ENCODE data around the gene ASIC4.

ASIC4 gene

DNA sequence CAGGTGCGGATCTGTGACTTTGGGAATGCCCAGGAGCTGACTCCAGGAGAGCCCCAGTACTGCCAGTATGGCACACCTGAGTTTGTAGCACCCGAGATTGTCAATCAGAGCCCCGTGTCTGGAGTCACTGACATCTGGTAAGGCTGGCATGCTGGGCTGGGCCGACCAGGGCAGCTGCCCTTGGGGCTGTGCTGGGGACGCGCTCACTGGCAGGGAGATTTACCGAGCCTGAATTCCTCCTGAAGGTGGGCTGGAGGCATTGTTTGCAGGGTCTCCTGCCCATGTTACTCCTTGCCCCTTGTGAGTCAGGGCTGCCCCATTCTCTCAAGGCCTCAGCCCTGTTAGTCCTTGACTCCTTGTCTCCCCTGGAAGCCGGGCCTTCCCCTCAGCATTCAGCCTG lies 34.3 kb upstream of the ASIC4 start:
- Histone ChIP-seq H3K4me2 (no peak overlapping the region), H3K4me3 (no peak overlapping the region), H3K27ac (no peak overlapping the region), H3K36me3 (no peaks in the 10 kb centered on the region), H3K4me1 (0 out of 2 replicates have a peak, but pooled peaks cover 6% of the 10 kb centered on the region), H3K9ac (no peak overlapping the region), H3K27me3 (peaks cover 29% of the 10 kb centered on the region), H3K9me3 (no peaks in the 10 kb centered on the region), H4K20me1 (peaks cover 27% of the 10 kb centered on the region; the same call in 1 of the 2 replicates)
- TF ChIP-seq Cebpa-rat (IDR thresholded peaks at IDR 0.05), result no peak

- TF ChIP-seq Cebpa-rat (IDR thresholded peaks at IDR 0.05), result no peak
These were observed 31.4 kb upstream of the ASIC4 start for GRCh38 chr2:219482674-219483405.

DNA sequence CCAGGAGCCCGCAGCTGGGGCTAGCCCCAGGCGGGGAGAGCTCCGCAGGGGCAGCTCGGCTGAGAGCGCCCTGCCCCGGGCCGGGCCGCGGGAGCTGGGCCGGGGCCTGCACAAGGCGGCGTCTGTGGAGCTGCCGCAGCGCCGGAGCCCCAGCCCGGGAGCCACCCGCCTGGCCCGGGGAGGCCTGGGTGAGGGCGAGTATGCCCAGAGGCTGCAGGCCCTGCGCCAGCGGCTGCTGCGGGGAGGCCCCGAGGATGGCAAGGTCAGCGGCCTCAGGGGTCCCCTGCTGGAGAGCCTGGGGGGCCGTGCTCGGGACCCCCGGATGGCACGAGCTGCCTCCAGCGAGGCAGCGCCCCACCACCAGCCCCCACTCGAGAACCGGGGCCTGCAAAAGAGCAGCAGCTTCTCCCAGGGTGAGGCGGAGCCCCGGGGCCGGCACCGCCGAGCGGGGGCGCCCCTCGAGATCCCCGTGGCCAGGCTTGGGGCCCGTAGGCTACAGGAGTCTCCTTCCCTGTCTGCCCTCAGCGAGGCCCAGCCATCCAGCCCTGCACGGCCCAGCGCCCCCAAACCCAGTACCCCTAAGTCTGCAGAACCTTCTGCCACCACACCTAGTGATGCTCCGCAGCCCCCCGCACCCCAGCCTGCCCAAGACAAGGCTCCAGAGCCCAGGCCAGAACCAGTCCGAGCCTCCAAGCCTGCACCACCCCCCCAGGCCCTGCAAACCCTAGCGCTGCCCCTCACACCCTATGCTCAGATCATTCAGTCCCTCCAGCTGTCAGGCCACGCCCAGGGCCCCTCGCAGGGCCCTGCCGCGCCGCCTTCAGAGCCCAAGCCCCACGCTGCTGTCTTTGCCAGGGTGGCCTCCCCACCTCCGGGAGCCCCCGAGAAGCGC lies 30.6 kb upstream of the ASIC4 start:
- Histone ChIP-seq H3K36me3 (no peaks in the 10 kb centered on the region), H3K4me1 (peaks cover 6% of the 10 kb centered on the region; the same call in 1 of the 2 replicates), H3K27me3 (peaks cover 47% of the 10 kb centered on the region), H3K9ac (no peak overlapping the region), H3K4me3 (no peak overlapping the region), H3K9me3 (no peaks in the 10 kb centered on the region), H3K27ac (no peak overlapping the region), H4K20me1 (peaks cover 36% of the 10 kb centered on the region; the same call in 1 of the 2 replicates), H3K4me2 (no peak overlapping the region)
- TF ChIP-seq Cebpa-rat (IDR thresholded peaks at IDR 0.05), result no peak

More at GRCh38 chr2:219482674-219483405, 31.4 kb upstream of the ASIC4 start:
- peaks cover 6% of the 10 kb centered on the region; the same call in 1 of the 2 replicates for H3K4me1 ChIP-seq
- no peak overlapping the region for H3K4me2 ChIP-seq
- H3K36me3 ChIP-seq, result no peaks in the 10 kb centered on the region
- no peak overlapping the region for H3K27ac ChIP-seq
- H3K27me3 ChIP-seq, result peaks cover 47% of the 10 kb centered on the region
- H4K20me1 ChIP-seq, result peaks cover 36% of the 10 kb centered on the region; the same call in 1 of the 2 replicates
- H3K9ac ChIP-seq, result no peak overlapping the region
- no peaks in the 10 kb centered on the region for H3K9me3 ChIP-seq
- no peak overlapping the region for H3K4me3 ChIP-seq

GRCh38 chr2:219484343-219485200 lies 29.7 kb upstream of the ASIC4 start:
- Histone ChIP-seq H3K36me3 (no peaks in the 10 kb centered on the region), H3K9ac (no peak overlapping the region), H3K4me2 (no peak overlapping the region), H4K20me1 (peaks cover 36% of the 10 kb centered on the region; the same call in 1 of the 2 replicates), H3K27ac (no peak overlapping the region), H3K27me3 (peaks cover 47% of the 10 kb centered on the region), H3K4me3 (no peak overlapping the region), H3K4me1 (peaks cover 6% of the 10 kb centered on the region; the same call in 1 of the 2 replicates), H3K9me3 (no peaks in the 10 kb centered on the region)
- TF ChIP-seq Cebpa-rat (IDR thresholded peaks at IDR 0.05), result no peak

GRCh38 chr2:219485201-219485580 lies 29.1 kb upstream of the ASIC4 start:
- Histone ChIP-seq H3K9me3 (no peaks in the 10 kb centered on the region), H3K27me3 (peaks cover 47% of the 10 kb centered on the region), H3K36me3 (no peaks in the 10 kb centered on the region), H3K4me2 (no peak overlapping the region), H3K27ac (no peak overlapping the region), H3K4me3 (no peak overlapping the region), H3K9ac (no peak overlapping the region), H3K4me1 (peaks cover 6% of the 10 kb centered on the region; the same call in 1 of the 2 replicates), H4K20me1 (peaks cover 36% of the 10 kb centered on the region; the same call in 1 of the 2 replicates)
- no peak for TF ChIP-seq Cebpa-rat (IDR thresholded peaks at IDR 0.05)

- H3K9ac ChIP-seq, result no peak overlapping the region
- H3K36me3 ChIP-seq, result no peaks in the 10 kb centered on the region
- H4K20me1 ChIP-seq, result peaks cover 36% of the 10 kb centered on the region; the same call in 1 of the 2 replicates
- H3K27me3 ChIP-seq, result peaks cover 47% of the 10 kb centered on the region
- peaks cover 6% of the 10 kb centered on the region; the same call in 1 of the 2 replicates for H3K4me1 ChIP-seq
- no peaks in the 10 kb centered on the region for H3K9me3 ChIP-seq
- TF ChIP-seq Cebpa-rat (IDR thresholded peaks at IDR 0.05), result no peak
- no peak overlapping the region for H3K4me3 ChIP-seq
- H3K27ac ChIP-seq, result no peak overlapping the region
- H3K4me2 ChIP-seq, result peak overlapping the region; percentile 12; the same call in 1 of the 2 replicates
These were observed 27.8 kb upstream of the ASIC4 start for GRCh38 chr2:219486380-219486959.

GRCh38 chr2:219488149-219488843 lies 26.0 kb upstream of the ASIC4 start:
- Histone ChIP-seq H3K27me3 (peaks cover 35% of the 10 kb centered on the region), H4K20me1 (peaks cover 25% of the 10 kb centered on the region; the same call in 1 of the 2 replicates), H3K9me3 (no peaks in the 10 kb centered on the region), H3K4me3 (no peak overlapping the region), H3K9ac (no peak overlapping the region), H3K4me2 (no peak overlapping the region), H3K36me3 (no peaks in the 10 kb centered on the region), H3K4me1 (peaks cover 6% of the 10 kb centered on the region; the same call in 1 of the 2 replicates), H3K27ac (no peak overlapping the region)
- no peak for TF ChIP-seq Cebpa-rat (IDR thresholded peaks at IDR 0.05)

- H3K27me3 ChIP-seq, result peaks cover 30% of the 10 kb centered on the region
These were observed 25.5 kb upstream of the ASIC4 start for GRCh38 chr2:219488844-219489194.

More at GRCh38 chr2:219488844-219489194, 25.5 kb upstream of the ASIC4 start:
- H3K27ac ChIP-seq, result no peak overlapping the region
- H3K4me1 ChIP-seq, result peaks cover 6% of the 10 kb centered on the region; the same call in 1 of the 2 replicates
- no peak overlapping the region for H3K9ac ChIP-seq
- H3K4me3 ChIP-seq, result no peak overlapping the region
- H4K20me1 ChIP-seq, result peaks cover 20% of the 10 kb centered on the region; the same call in 1 of the 2 replicates
- TF ChIP-seq Cebpa-rat (IDR thresholded peaks at IDR 0.05), result no peak
- no peaks in the 10 kb centered on the region for H3K9me3 ChIP-seq
- no peak overlapping the region for H3K4me2 ChIP-seq
- no peaks in the 10 kb centered on the region for H3K36me3 ChIP-seq
